PFSK-1 (cell line): ENCODE data around the gene MAST1.

ENCODE experiments used
- FOXP2 ChIP-seq: optimal IDR thresholded peaks from 2 replicates; pipeline ENCODE3; 2011; ENCODE audit warnings: borderline replicate concordance, control low read depth, inconsistent platforms; ENCODE audit not compliant: insufficient read depth; ENCODE audit errors: extremely low read length, extremely low read depth
- POLR2AphosphoS5 ChIP-seq: IDR thresholded peaks from 2 replicates; pipeline ENCODE4 v1.6.1; 2012; ENCODE audit warnings: low read depth, mild to moderate bottlenecking, control low read depth, low read length, moderate library complexity
- REST ChIP-seq, 2 experiments: IDR thresholded peaks; 2 replicates each; pipeline versions ENCODE4 v1.6.1 to v1.8.0; 2011 to 2012; ENCODE audit warnings: low read depth in 2 of 2, low read length in 2 of 2, control low read depth in 1 of 2, inconsistent platforms in 1 of 2, mild to moderate bottlenecking in 1 of 2, moderate library complexity in 1 of 2; ENCODE audit not compliant: insufficient read depth in 1 of 2
- SIN3A ChIP-seq: IDR thresholded peaks from 2 replicates; pipeline ENCODE4 v1.6.1; 2012; ENCODE audit warnings: mild to moderate bottlenecking, low read length, moderate library complexity, borderline replicate concordance; ENCODE audit not compliant: insufficient read depth
- TAF1 ChIP-seq: IDR thresholded peaks from 2 replicates; pipeline ENCODE4 v1.6.1; 2012; ENCODE audit warnings: low read length, control low read depth, borderline replicate concordance; ENCODE audit not compliant: insufficient read depth

Gene MAST1

GRCh38 chr19:12856653-12857052 is 18.3 kb downstream of the MAST1 start:
- no peak for TF ChIP-seq POLR2AphosphoS5
- no peak for TF ChIP-seq SIN3A
- TF ChIP-seq FOXP2, result no peak
- no peak for TF ChIP-seq TAF1
- TF ChIP-seq REST (IDR thresholded peaks at IDR 0.05; ENCODE audit: insufficient read depth in 1 of 2, low read depth in 2 of 2, low read length in 2 of 2), result no peak

DNA sequence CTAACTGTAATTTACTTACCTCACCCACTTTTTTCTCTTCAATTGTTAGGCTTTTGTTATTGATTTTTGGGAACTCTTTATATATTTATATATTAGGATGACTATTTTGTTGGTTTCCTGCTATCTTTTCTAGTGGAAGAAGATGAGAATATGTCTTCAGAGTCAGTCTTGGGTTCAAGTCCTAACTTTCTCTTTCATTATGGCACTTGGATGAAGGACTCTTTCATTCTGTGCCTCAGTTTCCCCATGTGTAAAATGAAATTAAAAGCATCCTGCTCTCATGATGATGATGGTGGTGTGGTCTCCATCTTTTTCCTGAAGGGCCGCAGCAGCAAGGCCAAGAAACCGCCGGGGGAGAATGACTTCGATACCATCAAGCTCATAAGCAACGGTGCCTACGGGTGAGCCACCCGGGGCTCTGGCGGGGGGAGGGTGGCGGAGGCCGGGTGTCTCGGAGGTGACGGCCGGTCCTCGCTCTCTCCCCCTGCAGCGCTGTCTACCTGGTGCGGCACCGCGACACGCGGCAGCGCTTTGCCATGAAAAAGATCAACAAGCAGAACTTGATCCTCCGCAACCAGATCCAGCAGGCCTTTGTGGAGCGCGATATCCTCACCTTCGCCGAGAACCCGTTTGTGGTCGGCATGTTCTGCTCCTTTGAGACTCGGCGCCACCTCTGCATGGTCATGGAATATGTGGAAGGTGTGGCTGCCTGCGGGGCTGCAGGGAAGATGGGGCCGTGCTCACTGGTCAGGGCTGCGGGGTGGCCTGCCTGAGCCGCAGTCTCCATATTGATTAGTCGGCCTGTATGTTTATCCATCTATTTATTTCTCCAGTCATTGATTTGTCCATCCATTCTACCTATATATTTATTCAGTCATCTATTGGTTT is 20.0 kb downstream of the MAST1 start:
- TF ChIP-seq SIN3A (no peak), FOXP2 (no peak), TAF1 (no peak), POLR2AphosphoS5 (no peak), REST (IDR thresholded peaks at IDR 0.05; ENCODE audit: insufficient read depth in 1 of 2, low read depth in 2 of 2, low read length in 2 of 2) (no peak)

GRCh38 chr19:12859546-12859945 is 21.2 kb downstream of the MAST1 start:
- TF ChIP-seq SIN3A (no peak), TAF1 (no peak), FOXP2 (no peak), POLR2AphosphoS5 (no peak), REST (IDR thresholded peaks at IDR 0.05; ENCODE audit: insufficient read depth in 1 of 2, low read depth in 2 of 2, low read length in 2 of 2) (no peak)

DNA sequence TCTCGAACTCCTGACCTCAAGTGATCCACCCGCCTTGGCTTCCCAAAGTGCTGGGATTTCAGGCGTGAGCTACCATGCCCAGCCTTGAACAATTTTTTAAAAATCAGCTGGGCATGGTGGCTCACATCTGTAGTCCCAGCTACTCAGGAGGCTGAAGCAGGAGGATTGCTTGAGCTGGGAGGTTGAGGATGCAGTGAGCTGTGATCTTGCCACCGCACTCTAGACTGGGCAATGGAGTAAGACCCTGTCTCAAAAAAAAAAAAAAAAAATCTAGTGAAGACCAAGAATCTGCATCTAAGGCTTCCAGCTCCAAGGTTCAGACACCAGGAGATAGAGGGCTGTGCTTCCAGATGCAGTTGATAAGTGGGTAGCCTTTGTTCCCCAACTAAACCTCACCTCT is 25.8 kb downstream of the MAST1 start:
- TF ChIP-seq TAF1 (no peak), POLR2AphosphoS5 (no peak)

- no peak for TF ChIP-seq TAF1
- TF ChIP-seq SIN3A, result no peak
- no peak for TF ChIP-seq FOXP2
- TF ChIP-seq POLR2AphosphoS5, result no peak
- no peak for TF ChIP-seq REST (IDR thresholded peaks at IDR 0.05; ENCODE audit: insufficient read depth in 1 of 2, low read depth in 2 of 2, low read length in 2 of 2)
Observed at GRCh38 chr19:12864721-12865715, 26.7 kb downstream of the MAST1 start.
